Measurements from ENCODE around the gene PLCG2. TPM values are rescaled to one million over a fixed set of nuclear protein-coding genes. Genes with fewer than 3 reads are reported as not detected.

Gene PLCG2
- total RNA-seq, 1 donor = 0.43 TPM

- TF ChIP-seq, protein P1, sequence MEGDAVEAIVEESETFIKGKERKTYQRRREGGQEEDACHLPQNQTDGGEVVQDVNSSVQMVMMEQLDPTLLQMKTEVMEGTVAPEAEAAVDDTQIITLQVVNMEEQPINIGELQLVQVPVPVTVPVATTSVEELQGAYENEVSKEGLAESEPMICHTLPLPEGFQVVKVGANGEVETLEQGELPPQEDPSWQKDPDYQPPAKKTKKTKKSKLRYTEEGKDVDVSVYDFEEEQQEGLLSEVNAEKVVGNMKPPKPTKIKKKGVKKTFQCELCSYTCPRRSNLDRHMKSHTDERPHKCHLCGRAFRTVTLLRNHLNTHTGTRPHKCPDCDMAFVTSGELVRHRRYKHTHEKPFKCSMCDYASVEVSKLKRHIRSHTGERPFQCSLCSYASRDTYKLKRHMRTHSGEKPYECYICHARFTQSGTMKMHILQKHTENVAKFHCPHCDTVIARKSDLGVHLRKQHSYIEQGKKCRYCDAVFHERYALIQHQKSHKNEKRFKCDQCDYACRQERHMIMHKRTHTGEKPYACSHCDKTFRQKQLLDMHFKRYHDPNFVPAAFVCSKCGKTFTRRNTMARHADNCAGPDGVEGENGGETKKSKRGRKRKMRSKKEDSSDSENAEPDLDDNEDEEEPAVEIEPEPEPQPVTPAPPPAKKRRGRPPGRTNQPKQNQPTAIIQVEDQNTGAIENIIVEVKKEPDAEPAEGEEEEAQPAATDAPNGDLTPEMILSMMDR (IDR thresholded peaks at IDR 0.05; ENCODE audit: insufficient read depth, low read depth, low read length) = no peak
- H3K4me3 ChIP-seq (ENCODE audit: low read depth, low read length) = no peak overlapping the region
- no peak for DNase-seq (ENCODE audit: low read depth)
Observed at GRCh38 chr16:81878529-81878928, 99.4 kb downstream of the PLCG2 start.

- TF ChIP-seq, protein P1 (IDR thresholded peaks at IDR 0.05; ENCODE audit: insufficient read depth, low read depth, low read length) = peak; percentile 33
- DNase-seq (ENCODE audit: low read depth) = no peak
- no peak overlapping the region for H3K4me3 ChIP-seq (ENCODE audit: low read depth, low read length)
Observed at GRCh38 chr16:81879625-81880024, 100.5 kb downstream of the PLCG2 start.

- TF ChIP-seq, protein P1 (IDR thresholded peaks at IDR 0.05; ENCODE audit: insufficient read depth, low read depth, low read length) = no peak
- DNase-seq (ENCODE audit: low read depth) = no peak
- H3K4me3 ChIP-seq (ENCODE audit: low read depth, low read length) = no peak overlapping the region
Observed at GRCh38 chr16:81880816-81881215, 101.7 kb downstream of the PLCG2 start.

- H3K4me3 ChIP-seq (ENCODE audit: low read depth, low read length) = no peak overlapping the region
- TF ChIP-seq, protein P1 (IDR thresholded peaks at IDR 0.05; ENCODE audit: insufficient read depth, low read depth, low read length) = no peak
- no peak for DNase-seq (ENCODE audit: low read depth)
Observed at GRCh38 chr16:81881228-81881627, 102.1 kb downstream of the PLCG2 start.

- no peak overlapping the region for H3K4me3 ChIP-seq (ENCODE audit: low read depth, low read length)
- no peak for DNase-seq (ENCODE audit: low read depth)
- TF ChIP-seq, protein P1 (IDR thresholded peaks at IDR 0.05; ENCODE audit: insufficient read depth, low read depth, low read length) = no peak
Observed at GRCh38 chr16:81882559-81882958, 103.5 kb downstream of the PLCG2 start.

DNA sequence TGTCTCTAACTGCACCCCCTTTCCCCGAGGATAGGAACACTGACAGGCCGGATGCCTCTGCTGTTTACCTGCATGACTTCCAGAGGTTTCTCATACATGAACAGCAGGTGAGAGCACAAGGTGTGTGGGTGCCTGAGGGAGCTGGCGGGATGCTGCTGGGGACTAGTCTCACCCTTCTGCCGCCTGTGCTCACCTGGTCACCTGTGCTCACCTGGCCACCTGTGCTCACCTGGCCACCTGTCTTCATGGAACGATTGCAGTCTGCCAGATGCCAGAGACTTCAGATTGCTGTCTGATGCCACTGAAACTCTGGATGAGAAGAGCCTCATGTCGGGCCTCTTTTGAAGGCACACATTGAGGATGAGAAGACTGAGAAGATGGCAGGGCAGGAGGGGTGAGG lies 104.1 kb downstream of the PLCG2 start:
- TF ChIP-seq, protein P1 (IDR thresholded peaks at IDR 0.05; ENCODE audit: insufficient read depth, low read depth, low read length) = no peak
- no peak overlapping the region for H3K4me3 ChIP-seq (ENCODE audit: low read depth, low read length)
- no peak for DNase-seq (ENCODE audit: low read depth)

GRCh38 chr16:81885976-81886586 lies 107.0 kb downstream of the PLCG2 start:
- H3K4me3 ChIP-seq (ENCODE audit: low read depth, low read length) = no peak overlapping the region
- TF ChIP-seq, protein P1 (IDR thresholded peaks at IDR 0.05; ENCODE audit: insufficient read depth, low read depth, low read length) = peak; percentile 80
- peak; percentile 28 for DNase-seq (ENCODE audit: low read depth)

All from fibroblast of villous mesenchyme (primary cell).